ENCODE data around the gene RTKN2.

RTKN2 gene

GRCh38 chr10:62244785-62245467 is 23.7 kb downstream of the RTKN2 start:
- TF ChIP-seq SPI1 (IDR thresholded peaks at IDR 0.05; ENCODE audit: borderline replicate concordance, low read depth), result no peak
- peak; percentile 71 for TF ChIP-seq CTCF (IDR thresholded peaks at IDR 0.05; ENCODE audit: insufficient read depth, low read length)
- peak; percentile 31 to 39 for DNase-seq (ENCODE audit: low read depth in 1 of 2, low spot score in 1 of 2)
- Histone ChIP-seq H3K27me3 (ENCODE audit: insufficient read depth, poor library complexity, severe bottlenecking) (no peaks in the 10 kb centered on the region), H3K27ac (replicated peaks) (no peak overlapping the region), H3K4me3 (replicated peaks; ENCODE audit: insufficient read depth, low read length) (no peak overlapping the region)

DNA sequence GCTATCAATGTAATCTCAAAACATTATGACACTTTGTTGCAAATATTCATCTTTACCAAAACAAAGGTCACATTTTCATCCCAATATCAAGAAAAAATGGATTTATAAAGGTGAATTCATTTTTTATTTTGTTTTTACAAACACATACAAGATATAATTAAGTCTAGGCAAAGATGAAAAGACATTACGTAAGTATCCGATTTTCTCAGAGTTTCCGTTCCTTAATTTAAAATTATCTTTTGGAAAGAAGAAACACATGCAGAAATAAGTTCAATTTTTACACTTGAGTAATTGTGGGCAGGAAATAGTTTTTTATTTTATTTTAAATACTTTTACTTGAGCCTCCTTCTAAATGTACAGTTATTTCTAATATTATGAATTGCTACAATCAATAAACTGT is 24.6 kb downstream of the RTKN2 start:
- TF ChIP-seq CTCF (IDR thresholded peaks at IDR 0.05; ENCODE audit: insufficient read depth, low read length) (no peak), REST (IDR thresholded peaks at IDR 0.05; ENCODE audit: insufficient replicate concordance, low read depth) (no peak), SPI1 (IDR thresholded peaks at IDR 0.05; ENCODE audit: borderline replicate concordance, low read depth) (no peak), GABPA (IDR thresholded peaks at IDR 0.05; ENCODE audit: low read depth) (no peak), POLR2AphosphoS5 (IDR thresholded peaks at IDR 0.05; ENCODE audit: low read depth) (no peak)
- peak in 1 of 2 experiments; percentile 43 for DNase-seq (ENCODE audit: low read depth in 1 of 2, low spot score in 1 of 2)

GRCh38 chr10:62243647-62243997 is 25.0 kb downstream of the RTKN2 start:
- Histone ChIP-seq H3K27ac (replicated peaks) (no peak overlapping the region), H3K27me3 (ENCODE audit: insufficient read depth, poor library complexity, severe bottlenecking) (no peaks in the 10 kb centered on the region), H3K4me3 (replicated peaks; ENCODE audit: insufficient read depth, low read length) (peak overlapping the region; percentile 7)
- DNase-seq (ENCODE audit: low read depth in 1 of 2, low spot score in 1 of 2), result no peak
- TF ChIP-seq GABPA (IDR thresholded peaks at IDR 0.05; ENCODE audit: low read depth) (no peak), SPI1 (IDR thresholded peaks at IDR 0.05; ENCODE audit: borderline replicate concordance, low read depth) (no peak), POLR2AphosphoS5 (IDR thresholded peaks at IDR 0.05; ENCODE audit: low read depth) (no peak), CTCF (IDR thresholded peaks at IDR 0.05; ENCODE audit: insufficient read depth, low read length) (no peak), REST (IDR thresholded peaks at IDR 0.05; ENCODE audit: insufficient replicate concordance, low read depth) (no peak)

More for the DNA sequence above, 24.6 kb downstream of the RTKN2 start:
- Histone ChIP-seq H3K27ac (replicated peaks) (no peak overlapping the region), H3K4me3 (replicated peaks; ENCODE audit: insufficient read depth, low read length) (no peak overlapping the region), H3K27me3 (ENCODE audit: insufficient read depth, poor library complexity, severe bottlenecking) (no peaks in the 10 kb centered on the region)

Measured in HL-60 (cell line).